Measurements from ENCODE around the gene NSMF.

DNA sequence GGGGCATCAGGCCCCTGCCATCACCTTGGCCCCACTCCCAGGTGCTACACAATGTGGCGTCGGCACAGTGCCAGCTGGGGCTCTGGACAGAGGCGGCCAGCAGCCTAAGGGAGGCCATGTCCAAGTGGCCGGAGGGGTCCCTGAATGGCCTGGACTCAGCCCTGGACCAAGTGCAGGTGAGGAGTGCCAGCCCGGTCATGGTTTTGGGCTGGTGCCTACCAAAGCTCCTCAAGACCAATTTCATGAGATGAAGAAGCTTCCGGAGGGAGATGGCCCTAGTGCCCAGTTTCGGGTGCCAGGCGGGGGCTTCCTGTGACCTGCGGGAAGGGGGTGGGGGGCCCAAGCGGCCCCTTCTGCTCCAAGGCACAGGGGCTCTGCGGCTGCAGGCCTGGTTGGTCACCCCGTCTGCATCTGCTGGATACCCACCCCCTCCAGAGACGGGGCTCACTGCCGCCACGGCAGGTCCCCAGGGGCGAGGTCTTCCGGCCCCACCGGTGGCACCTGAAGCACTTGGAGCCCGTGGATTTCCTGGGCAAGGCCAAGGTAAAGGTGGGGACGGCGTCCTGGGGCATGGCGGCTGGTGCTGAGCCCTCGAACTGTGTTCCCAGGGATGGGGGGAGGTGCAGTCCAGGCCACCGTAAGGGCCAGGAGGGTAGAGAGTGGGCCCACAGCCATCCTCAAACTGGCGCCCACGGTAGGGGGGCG, 30.1 kb downstream of the NSMF start:
- TF ChIP-seq EZH2 (IDR thresholded peaks at IDR 0.05; ENCODE audit: borderline replicate concordance, low read length): no peak
- TF ChIP-seq, protein P1, sequence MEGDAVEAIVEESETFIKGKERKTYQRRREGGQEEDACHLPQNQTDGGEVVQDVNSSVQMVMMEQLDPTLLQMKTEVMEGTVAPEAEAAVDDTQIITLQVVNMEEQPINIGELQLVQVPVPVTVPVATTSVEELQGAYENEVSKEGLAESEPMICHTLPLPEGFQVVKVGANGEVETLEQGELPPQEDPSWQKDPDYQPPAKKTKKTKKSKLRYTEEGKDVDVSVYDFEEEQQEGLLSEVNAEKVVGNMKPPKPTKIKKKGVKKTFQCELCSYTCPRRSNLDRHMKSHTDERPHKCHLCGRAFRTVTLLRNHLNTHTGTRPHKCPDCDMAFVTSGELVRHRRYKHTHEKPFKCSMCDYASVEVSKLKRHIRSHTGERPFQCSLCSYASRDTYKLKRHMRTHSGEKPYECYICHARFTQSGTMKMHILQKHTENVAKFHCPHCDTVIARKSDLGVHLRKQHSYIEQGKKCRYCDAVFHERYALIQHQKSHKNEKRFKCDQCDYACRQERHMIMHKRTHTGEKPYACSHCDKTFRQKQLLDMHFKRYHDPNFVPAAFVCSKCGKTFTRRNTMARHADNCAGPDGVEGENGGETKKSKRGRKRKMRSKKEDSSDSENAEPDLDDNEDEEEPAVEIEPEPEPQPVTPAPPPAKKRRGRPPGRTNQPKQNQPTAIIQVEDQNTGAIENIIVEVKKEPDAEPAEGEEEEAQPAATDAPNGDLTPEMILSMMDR (IDR thresholded peaks at IDR 0.05; ENCODE audit: low read length): no peak
